HepG2 (cell line): ENCODE results near the gene WDSUB1. TPM values are rescaled to one million over a fixed set of nuclear protein-coding genes. Genes with fewer than 3 reads are reported as not detected.
A peak's percentile ranks its signal among the peaks of the same experiment; 100 is the strongest.

Experiments
- ASH2L ChIP-seq: fragments of 300-600, 200-600 bp; sonication (generic); IDR thresholded peaks from 2 replicates; pipeline ENCODE4 v1.7.0; 2017; ENCODE audit warnings: low read depth, mild to moderate bottlenecking, moderate library complexity, mixed read lengths, low read length; ENCODE audit not compliant: insufficient read length
- ATM ChIP-seq: fragments of 450-650 bp; IDR thresholded peaks from 2 replicates; pipeline ENCODE4 v1.7.1; 2017; ENCODE audit warnings: mild to moderate bottlenecking, borderline replicate concordance
- ELF3 ChIP-seq: IDR thresholded peaks from 2 replicates; pipeline ENCODE4 v1.6.1; 2016; ENCODE audit warnings: missing genetic modification reagents, missing compliant biosample characterization
- HCFC1 ChIP-seq: fragments of 150-350 bp; IDR thresholded peaks from 2 replicates; pipeline ENCODE4 v1.6.1; 2014; ENCODE audit warnings: low read depth, low read length
- KIAA2018 ChIP-seq: sonication (generic); formaldehyde crosslinking; IDR thresholded peaks from 2 replicates; pipeline ENCODE4 v1.5.0; 2020; ENCODE audit warnings: mild to moderate bottlenecking, missing genetic modification reagents, borderline replicate concordance
- MAZ ChIP-seq, 2 experiments: sonication (generic) in 1 of 2; formaldehyde crosslinking in 1 of 2; IDR thresholded peaks; 2 replicates each; pipeline versions ENCODE4 v1.5.0 to v1.6.1; 2012 to 2020; ENCODE audit warnings: low read depth in 2 of 2, mild to moderate bottlenecking in 2 of 2, borderline replicate concordance in 1 of 2, improper control_type of control experiment in 1 of 2, low read length in 1 of 2, missing genetic modification reagents in 1 of 2, moderate library complexity in 1 of 2
- PAF1 ChIP-seq: IDR thresholded peaks from 2 replicates; pipeline ENCODE4 v1.6.1; 2016; ENCODE audit warnings: missing genetic modification reagents, missing compliant biosample characterization
- RARG ChIP-seq: sonication (generic); formaldehyde crosslinking; IDR thresholded peaks from 2 replicates; pipeline ENCODE4 v1.4.0; 2020; ENCODE audit warnings: low read depth, mild to moderate bottlenecking, missing genetic modification reagents
- RBM39 ChIP-seq: fragments of 200-400 bp; formaldehyde crosslinking; IDR thresholded peaks from one replicate; pipeline ENCODE4 v1.6.1; 2018; ENCODE audit warnings: antibody characterized with exemption, mild to moderate bottlenecking, low read depth, low read length; ENCODE audit not compliant: poor library complexity, severe bottlenecking
- SAFB2 ChIP-seq: sonication (generic); formaldehyde crosslinking; IDR thresholded peaks from 2 replicates; pipeline ENCODE4 v1.5.1; 2020; ENCODE audit warnings: missing genetic modification reagents, low read depth, mild to moderate bottlenecking, borderline replicate concordance
- TBL1XR1 ChIP-seq: fragments of 150-350 bp; IDR thresholded peaks from 2 replicates; pipeline ENCODE4 v1.6.1; 2014; ENCODE audit warnings: borderline replicate concordance, low read length; ENCODE audit not compliant: partially characterized antibody
- TBX3 ChIP-seq: fragments of 450-650 bp; IDR thresholded peaks from 2 replicates; pipeline ENCODE4 v1.6.1; 2017; ENCODE audit warnings: antibody characterized with exemption, mild to moderate bottlenecking, inconsistent platforms, borderline replicate concordance
- YEATS2 ChIP-seq: sonication (generic); formaldehyde crosslinking; IDR thresholded peaks from 2 replicates; pipeline ENCODE4 v1.4.0; 2020; ENCODE audit warnings: missing genetic modification reagents, borderline replicate concordance
- ZFP36L2 ChIP-seq: sonication (generic); formaldehyde crosslinking; IDR thresholded peaks from 2 replicates; pipeline ENCODE4 v1.4.0; 2020; ENCODE audit warnings: missing genetic modification reagents
- ZNF337 ChIP-seq: sonication (generic); formaldehyde crosslinking; IDR thresholded peaks from 2 replicates; pipeline ENCODE4 v1.5.1; 2020; ENCODE audit warnings: missing genetic modification reagents, low read depth, mild to moderate bottlenecking, borderline replicate concordance
- ZNF570 ChIP-seq: sonication (generic); formaldehyde crosslinking; IDR thresholded peaks from 2 replicates; pipeline ENCODE4 v1.4.0; 2020; ENCODE audit warnings: mild to moderate bottlenecking, missing genetic modification reagents, borderline replicate concordance
- ZNF781 ChIP-seq: sonication (generic); formaldehyde crosslinking; IDR thresholded peaks from 2 replicates; pipeline ENCODE4 v1.5.1; 2020; ENCODE audit warnings: borderline replicate concordance, mild to moderate bottlenecking, missing genetic modification reagents; ENCODE audit errors: not compliant biosample characterization
- ZNF788 ChIP-seq: sonication (generic); formaldehyde crosslinking; IDR thresholded peaks from 2 replicates; pipeline ENCODE4 v1.5.0; 2020; ENCODE audit warnings: mild to moderate bottlenecking, missing genetic modification reagents, borderline replicate concordance
- ZNF879 ChIP-seq: sonication (generic); formaldehyde crosslinking; IDR thresholded peaks from 2 replicates; pipeline ENCODE4 v1.8.1; 2023; ENCODE audit warnings: missing genetic modification reagents
- polyA plus RNA-seq, 8 experiments: library from polyadenylated mRNA; depleted of rRNA in 3 of 8; stranded (reverse) in 7 of 8; unstranded in 1 of 8; fragments of >200 nt; fragmentation: Illumina TruSeq in 4 of 8; extraction: Trizol in 4 of 8; gene quantifications; 2 replicates each; pipeline versions ENCODE4 v1.2.1 to v1.2.3, GENCODE V29; 2011 to 2016; ENCODE audit warnings: low read depth in 4 of 8, missing spikeins in 1 of 8, mixed read lengths in 1 of 8; ENCODE audit not compliant: insufficient read depth in 1 of 8
- total RNA-seq, 5 experiments: library from RNA; depleted of rRNA; stranded (reverse); fragments of >200 nt; fragmentation: Illumina TruSeq; extraction: Trizol; gene quantifications; 2 replicates each; pipeline ENCODE4 v1.2.3, GENCODE V29; 2016; ENCODE audit warnings: low read depth in 1 of 5
- TF ChIP-seq, protein P1 (sequence below): sonication (generic); formaldehyde crosslinking; IDR thresholded peaks from 2 replicates; pipeline ENCODE4 v1.5.0; 2020; ENCODE audit warnings: missing genetic modification reagents

WDSUB1 gene
- total and polyA plus RNA-seq, 2 of the 13 experiments (the other 11 are each of a cell fraction or from before 2014, with no cell fraction given) = 10.1 to 10.7 TPM

GRCh38 chr2:159286709-159287441 lies 372 bp upstream of the WDSUB1 start (continued):
- TF ChIP-seq YEATS2 (CRISPR knock-in tag) (no peak; the same call in 1 of the 2 replicates), RBM39 (no peak), TBX3 (no peak), ASH2L (no peak), ZNF788 (CRISPR knock-in tag) (no peak; the same call in 1 of the 2 replicates), ZNF570 (CRISPR knock-in tag) (no peak), ZNF337 (CRISPR knock-in tag) (no peak), SAFB2 (CRISPR knock-in tag) (no peak), PAF1 (CRISPR knock-in tag) (no peak), MAZ (IDR thresholded peaks at IDR 0.05; ENCODE audit: borderline replicate concordance, low read depth, low read length) (peak; percentile 83), MAZ (CRISPR knock-in tag; IDR thresholded peaks at IDR 0.05; ENCODE audit: low read depth) (peak; percentile 23; the same call in 1 of the 2 replicates), RARG (CRISPR knock-in tag) (no peak), KIAA2018 (no peak), ZFP36L2 (CRISPR knock-in tag) (no peak), TBL1XR1 (no peak), ZNF879 (CRISPR knock-in tag) (0 out of 2 replicates have a peak, but pooled peaks have one; percentile 90), ATM (no peak), ZNF781 (peak; percentile 78), ELF3 (CRISPR knock-in tag) (no peak), HCFC1 (no peak)
- TF ChIP-seq, protein P1, sequence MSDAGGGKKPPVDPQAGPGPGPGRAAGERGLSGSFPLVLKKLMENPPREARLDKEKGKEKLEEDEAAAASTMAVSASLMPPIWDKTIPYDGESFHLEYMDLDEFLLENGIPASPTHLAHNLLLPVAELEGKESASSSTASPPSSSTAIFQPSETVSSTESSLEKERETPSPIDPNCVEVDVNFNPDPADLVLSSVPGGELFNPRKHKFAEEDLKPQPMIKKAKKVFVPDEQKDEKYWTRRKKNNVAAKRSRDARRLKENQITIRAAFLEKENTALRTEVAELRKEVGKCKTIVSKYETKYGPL (CRISPR knock-in tag) = no peak
